HG02763 (cell line): Measurements from ENCODE around the gene HNRNPA0.

ENCODE experiments used
- ATAC-seq: cut with Tn5 transposase; IDR thresholded peaks from one replicate; pipeline ENCODE4 v1.9.1; 2021; ENCODE audit warnings: mild to moderate bottlenecking, moderate library complexity; ENCODE audit not compliant: unreplicated experiment

HNRNPA0 gene

DNA sequence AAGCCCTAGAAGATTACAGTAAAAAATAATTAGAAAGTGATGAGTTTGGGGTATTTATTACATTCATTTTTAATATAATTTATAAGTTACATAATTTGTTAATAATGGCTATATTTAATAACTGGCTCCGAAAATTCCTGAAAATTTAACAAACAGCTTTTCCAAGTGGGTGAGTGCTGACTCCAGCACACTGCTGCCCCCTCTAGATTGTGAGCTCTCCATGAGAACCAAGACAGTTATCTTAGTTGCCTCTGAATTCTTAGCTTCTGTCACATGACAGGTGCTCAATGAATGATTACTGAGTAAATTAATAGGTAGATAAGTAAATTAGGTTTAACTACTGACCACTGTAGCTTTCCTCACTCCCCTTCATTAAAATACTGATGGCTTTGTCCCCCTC is 26.1 kb downstream of the HNRNPA0 start:
- no peak for ATAC-seq

DNA sequence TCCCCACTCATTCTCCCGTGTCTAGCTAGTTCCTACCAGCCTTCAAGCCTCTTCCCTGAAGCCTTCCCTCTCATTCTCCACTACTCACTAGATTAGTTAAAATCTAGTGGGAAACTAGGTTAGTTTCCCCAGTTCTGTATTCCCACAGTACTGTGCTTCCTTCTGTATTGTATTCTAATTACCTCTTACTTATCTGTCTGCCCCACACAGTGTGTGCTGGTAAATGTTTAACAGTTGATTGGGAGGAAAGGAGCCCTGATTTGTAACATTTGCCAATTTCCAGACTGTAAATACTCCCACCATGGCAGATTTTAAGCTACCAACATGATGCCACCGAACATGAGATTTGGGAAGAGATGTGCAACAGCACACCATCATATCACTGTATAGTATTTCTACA is 26.5 kb downstream of the HNRNPA0 start:
- no peak for ATAC-seq

DNA sequence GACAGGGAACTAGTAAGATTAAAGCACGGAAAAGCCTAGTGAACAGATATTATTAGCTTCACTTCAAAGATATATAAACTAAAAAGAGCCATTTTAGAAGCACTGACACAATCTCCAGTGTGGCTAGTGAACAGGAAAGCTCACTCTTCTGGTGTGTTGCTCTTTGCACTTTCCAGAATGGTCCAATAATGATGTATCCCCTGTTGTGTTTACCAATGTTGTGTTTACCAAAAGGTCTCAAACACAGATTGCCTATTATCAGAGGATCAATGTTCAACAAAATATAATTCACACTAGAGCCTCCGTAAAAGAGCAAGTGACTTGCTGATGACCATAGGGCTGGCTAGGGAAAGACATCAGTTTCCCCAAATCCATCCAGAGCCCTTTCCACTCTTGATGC is 29.9 kb downstream of the HNRNPA0 start:
- no peak for ATAC-seq

- no peak for ATAC-seq
These were observed 35.6 kb downstream of the HNRNPA0 start for GRCh38 chr5:137718611-137719010.

- ATAC-seq: no peak
These were observed 37.8 kb downstream of the HNRNPA0 start for GRCh38 chr5:137716337-137716736.

GRCh38 chr5:137715456-137715855 is 38.7 kb downstream of the HNRNPA0 start:
- ATAC-seq: no peak

DNA sequence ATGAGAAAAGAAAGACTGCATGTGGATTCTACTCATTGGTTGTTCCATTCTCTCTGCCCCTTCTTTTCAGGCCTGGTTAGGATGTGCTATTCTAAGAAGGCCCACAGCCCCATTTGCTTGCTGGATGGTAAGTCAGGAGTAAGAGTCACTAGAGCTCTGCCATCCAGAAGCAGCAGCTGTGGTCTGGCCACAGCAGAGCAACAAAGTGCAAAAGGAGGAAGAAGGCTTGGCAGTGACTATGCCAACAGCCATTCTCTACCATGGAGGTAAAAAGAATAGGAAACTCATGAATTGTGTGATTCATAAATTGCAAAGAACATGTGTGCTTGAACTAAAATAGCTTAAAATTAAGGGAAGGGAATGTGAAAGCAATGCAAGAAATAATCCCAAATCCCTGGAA is 39.2 kb downstream of the HNRNPA0 start:
- no peak for ATAC-seq

DNA sequence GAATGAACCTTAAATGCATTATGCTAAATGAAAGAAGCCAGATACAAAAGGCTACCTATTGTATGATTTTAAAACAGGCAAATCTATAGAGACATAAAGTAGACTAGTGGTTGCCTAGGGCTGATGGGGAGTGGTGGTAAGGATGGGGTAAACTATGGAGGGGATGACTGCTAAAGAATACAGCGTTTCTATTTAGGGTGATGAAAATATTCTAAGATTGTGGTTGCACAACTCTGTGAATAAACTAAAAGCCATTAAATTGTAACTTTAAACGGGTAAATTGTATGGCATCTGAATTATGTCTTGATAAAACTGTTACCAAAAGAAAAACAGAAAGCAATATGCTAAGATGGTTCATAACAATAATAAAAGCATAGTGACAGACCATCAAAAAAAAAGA is 39.7 kb downstream of the HNRNPA0 start:
- no peak for ATAC-seq

- ATAC-seq: no peak
These were observed 42.0 kb downstream of the HNRNPA0 start for GRCh38 chr5:137712139-137712667.

DNA sequence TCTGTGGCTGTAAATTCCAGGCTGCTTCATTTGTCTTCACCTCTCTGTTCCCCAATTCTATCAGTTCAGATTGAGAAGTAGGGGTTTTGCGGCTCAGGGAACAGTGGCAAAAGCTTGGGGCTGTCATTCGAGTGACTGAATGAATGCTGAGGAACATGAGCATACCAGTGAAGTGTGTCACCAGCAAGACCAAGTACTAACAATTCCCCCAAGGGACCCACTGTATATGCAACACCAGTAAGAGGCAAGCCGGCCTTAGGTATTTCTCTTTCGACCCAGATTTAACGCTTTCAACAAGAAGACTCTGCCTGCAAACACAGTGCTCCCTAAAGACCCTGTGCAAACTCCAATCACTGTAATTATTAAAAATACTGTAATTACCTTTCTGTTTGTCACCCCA is 44.1 kb downstream of the HNRNPA0 start:
- ATAC-seq: no peak

- ATAC-seq: no peak
These were observed 45.2 kb downstream of the HNRNPA0 start for GRCh38 chr5:137708796-137709559.

DNA sequence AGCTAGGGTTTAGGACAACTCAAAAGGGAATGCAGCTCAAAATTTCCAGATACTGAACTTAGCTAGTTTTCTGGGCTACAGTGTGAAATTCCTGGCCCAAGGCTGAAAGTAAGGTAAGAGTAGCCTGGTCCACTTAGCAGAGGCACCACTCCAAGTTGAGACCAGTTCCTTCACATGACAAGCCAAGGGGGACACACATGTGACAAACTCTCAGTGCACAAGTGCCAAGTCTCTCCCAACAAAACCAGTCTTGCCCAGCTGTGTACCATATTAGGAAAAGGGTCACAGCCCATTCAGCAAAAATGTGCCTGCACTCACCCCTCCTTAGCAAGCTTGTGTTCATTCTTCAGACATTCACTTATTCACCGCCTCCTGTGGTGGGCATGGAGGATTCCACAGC is 46.1 kb downstream of the HNRNPA0 start:
- no peak for ATAC-seq

DNA sequence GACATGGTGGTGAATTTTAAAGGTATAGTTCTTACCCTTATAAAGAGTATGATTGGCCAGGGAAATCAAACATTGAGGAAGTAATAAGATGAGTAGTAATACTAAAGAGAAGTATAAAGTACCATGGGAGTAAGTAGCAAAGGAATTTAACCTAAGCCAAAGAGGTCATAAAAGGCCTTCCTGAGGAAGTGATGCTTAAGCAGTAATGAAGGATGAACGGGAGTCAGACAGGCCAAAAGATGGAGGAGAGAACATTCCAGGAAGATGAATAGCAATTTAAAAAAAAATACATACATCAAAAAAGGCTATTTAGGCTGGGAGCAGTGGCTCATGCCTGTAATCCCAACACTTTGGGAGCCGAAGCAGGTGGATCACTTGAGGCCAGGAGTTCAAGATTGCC is 47.3 kb downstream of the HNRNPA0 start:
- ATAC-seq: no peak

- no peak for ATAC-seq
These were observed 49.1 kb downstream of the HNRNPA0 start for GRCh38 chr5:137705106-137705505.

GRCh38 chr5:137703565-137703964 is 50.6 kb downstream of the HNRNPA0 start:
- ATAC-seq: no peak

GRCh38 chr5:137700282-137700680 is 53.9 kb downstream of the HNRNPA0 start:
- ATAC-seq: no peak

DNA sequence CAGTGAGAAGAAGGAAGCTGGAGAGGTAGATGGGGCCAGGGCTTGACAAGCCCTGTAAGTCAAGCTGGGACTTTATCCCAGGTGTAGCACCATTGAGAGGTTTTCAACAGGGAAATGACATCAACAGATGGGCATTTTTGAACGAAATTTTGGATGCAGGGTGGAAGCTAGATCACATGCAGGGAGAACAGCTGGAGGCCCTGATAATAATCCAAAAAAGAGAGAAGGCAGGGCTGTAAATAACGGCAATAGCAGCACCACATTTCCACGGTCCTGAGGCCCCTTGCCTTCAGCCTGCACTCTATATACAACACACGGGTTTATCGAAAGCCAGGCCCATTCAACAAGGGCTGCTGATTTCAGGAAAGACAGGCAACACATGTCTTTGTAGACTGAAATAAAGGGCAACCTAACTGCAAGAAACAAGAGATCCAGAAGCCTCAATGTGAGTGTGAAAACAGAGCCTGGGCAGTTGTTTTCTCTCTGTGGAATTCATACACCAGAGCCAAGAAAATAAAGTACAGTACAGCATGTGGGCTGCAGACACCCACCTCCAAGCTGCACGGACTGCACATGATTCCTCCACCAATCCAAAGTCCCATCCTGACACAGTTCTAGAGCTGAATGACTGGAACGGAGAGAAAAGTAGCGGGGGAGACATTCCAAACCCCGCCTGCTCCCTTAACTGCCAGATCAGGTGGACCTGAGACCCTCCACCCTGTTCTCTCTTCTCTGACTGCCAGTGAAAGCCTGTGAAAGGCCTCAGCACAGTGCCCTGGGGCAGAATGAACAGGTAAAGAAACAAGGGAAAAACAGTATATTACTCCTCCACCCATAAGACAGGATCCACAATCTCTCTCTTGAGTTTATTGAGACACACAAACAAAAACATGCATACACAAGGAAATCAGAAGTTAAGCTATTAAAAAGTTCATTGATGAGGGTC is 54.6 kb downstream of the HNRNPA0 start:
- ATAC-seq: no peak

DNA sequence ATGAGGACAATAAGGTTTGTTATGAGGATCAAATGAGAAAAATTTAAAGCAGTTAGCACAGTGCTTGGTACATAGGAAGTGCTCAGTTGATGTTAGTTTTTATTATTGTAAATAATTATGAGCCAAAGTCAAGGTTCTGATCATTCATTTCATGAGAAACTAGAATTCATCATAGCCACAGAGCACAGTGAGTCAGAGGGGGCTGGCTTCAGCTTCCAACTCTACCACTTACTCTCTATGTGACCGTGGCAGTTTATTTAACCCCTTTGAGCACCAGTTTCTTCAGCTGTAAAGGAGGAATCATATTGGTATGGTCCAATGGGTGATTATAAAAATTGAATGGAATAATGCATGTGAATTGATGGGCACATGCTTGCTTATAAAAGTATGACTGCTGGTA is 57.7 kb downstream of the HNRNPA0 start:
- ATAC-seq: no peak

- ATAC-seq: no peak
These were observed 58.3 kb downstream of the HNRNPA0 start for GRCh38 chr5:137695651-137696428.
